Ecto neural progenitor cell (in vitro differentiated cells): ENCODE measurements around the gene ZNF689.

Experiments used
- DNase-seq: peaks from one replicate; pipeline ENCODE4 v3.0.0-alpha.2; 2018; ENCODE audit warnings: low spot score

The ZNF689 gene

GRCh38 chr16:30562021-30562420 is 48.2 kb downstream of the ZNF689 start:
- no peak for DNase-seq

- DNase-seq = no peak
Measured at GRCh38 chr16:30561089-30561816, 48.9 kb downstream of the ZNF689 start.

- DNase-seq = no peak
Measured at GRCh38 chr16:30559690-30560089, 50.5 kb downstream of the ZNF689 start.

- DNase-seq = no peak
Measured at GRCh38 chr16:30558789-30559377, 51.3 kb downstream of the ZNF689 start.

DNA sequence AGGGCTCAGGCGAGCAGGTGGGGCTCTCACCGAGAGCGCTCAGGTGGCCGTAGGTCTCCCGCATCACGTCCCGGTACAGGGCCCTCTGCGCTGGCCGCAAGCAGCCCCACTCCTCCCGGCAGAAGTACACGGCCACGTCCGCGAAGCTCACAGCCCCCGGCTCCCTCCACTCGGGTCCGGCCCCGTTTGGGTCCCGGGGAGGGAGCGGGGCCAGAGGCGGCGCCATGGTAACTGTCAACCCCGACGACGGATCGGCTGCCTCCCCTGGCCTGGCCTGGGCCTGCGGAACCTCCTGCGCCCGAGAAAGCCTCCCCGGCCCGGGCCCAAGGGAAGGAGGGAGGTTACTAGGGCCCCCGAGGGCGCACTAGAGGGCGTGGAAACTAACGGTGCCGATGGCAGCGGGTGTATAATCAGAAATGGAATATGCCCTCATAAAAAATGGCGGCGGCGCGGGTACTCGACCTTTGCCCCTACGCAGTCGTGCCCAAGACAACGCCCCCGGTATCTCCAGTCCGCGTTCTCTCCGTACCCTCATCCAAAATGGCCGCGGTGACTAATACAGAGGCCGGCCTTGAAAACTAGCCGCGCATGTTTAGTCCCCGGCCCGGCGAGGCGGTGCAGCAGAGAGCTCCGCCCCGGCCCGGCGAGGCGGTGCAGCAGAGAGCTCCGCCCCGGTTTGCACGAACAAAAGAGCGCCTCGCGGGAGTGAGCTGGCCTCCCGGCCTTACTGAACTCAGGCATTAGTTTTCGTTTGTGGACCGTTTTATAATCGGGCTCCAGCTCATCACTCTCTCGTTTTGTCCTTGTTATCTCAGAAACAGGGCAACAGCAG is 52.0 kb downstream of the ZNF689 start, which contains the start of gene ZNF764:
Gene ZNF764, minus strand, starts transcription at position 418 of the 832 bp plus-strand sequence. Its CDS starts 192 bp downstream, at position 226.
- peak; percentile 96 for DNase-seq

GRCh38 chr16:30557707-30557956 is 52.6 kb downstream of the ZNF689 start:
- no peak for DNase-seq

DNA sequence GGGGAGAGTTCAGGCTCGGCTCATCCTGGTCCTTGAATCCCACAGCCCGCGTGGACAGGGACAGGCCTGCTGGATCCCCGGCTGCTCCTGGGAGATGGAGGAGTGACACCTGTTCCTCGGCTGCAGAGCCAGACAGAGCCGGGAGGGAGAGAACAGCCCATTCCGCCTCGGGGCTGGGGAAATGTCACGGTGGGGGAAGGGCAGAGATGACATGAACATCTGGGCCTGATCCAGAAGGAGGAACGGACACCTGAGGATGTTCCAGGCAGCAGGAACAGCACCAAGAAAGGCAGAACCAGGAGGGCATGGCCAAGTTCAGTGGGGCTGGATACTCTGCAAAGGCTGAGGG is 54.1 kb downstream of the ZNF689 start:
- no peak for DNase-seq

DNA sequence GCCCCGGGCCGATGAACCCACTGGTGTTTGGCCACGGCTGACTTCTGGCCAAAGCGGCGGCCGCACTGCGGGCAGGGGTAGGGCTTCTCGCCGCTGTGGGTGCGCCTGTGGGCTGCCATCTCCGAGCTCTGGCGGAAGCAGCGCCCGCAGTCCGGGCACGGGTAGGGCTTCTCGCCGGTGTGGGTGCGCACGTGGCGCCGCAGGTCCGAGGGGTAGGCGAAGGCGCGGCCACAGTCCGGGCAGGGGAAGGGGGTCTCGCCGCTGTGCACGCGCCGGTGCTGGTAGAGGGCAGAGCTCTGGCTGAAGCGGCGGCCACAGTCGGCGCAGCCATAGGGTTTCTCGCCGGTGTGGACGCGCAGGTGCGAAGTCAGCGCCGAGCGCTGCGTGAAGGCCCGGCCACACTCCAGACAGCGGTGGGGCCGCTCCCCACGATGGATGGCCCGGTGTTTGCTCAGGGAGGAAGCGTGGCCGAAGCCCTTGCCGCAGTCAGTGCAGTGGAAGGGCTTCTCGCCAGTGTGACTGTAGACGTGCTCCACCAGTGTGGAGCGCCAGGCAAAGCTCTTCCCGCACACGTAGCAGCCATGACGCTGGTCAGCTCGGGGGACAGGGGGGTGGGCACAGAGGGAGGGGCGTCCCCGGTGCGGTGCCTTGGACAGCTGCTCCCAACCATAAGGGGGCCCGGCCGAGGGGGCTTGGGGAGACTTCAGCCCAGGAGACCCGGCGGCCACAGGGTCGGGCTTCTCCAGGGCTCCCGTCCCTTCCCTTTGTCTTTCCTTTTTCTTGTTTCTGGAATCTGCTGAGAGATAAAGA is 54.7 kb downstream of the ZNF689 start:
- DNase-seq = no peak

- DNase-seq = no peak
Measured at GRCh38 chr16:30554557-30555314, 55.5 kb downstream of the ZNF689 start.

- no peak for DNase-seq
Measured at GRCh38 chr16:30553393-30553899, 56.7 kb downstream of the ZNF689 start.

GRCh38 chr16:30552956-30553355 is 57.2 kb downstream of the ZNF689 start:
- no peak for DNase-seq
